WI38 (cell line): ENCODE results near the gene KCNK5.

Experiments
- H3K4me3 ChIP-seq: 2 replicates; pipeline ENCODE4 v1.5.1; 2011; ENCODE audit warnings: low read depth, mild to moderate bottlenecking, control low read depth, low read length
- CTCF ChIP-seq: IDR thresholded peaks from 2 replicates; pipeline ENCODE4 v1.5.1; 2012; ENCODE audit warnings: low read depth, mild to moderate bottlenecking, control low read depth, low read length

KCNK5 gene

GRCh38 chr6:39217177-39217864, 12.0 kb downstream of the KCNK5 start:
- TF ChIP-seq CTCF: no peak
- no peak overlapping the region for H3K4me3 ChIP-seq

- no peak overlapping the region for H3K4me3 ChIP-seq
- no peak for TF ChIP-seq CTCF
These were observed 13.6 kb downstream of the KCNK5 start for GRCh38 chr6:39215640-39216158.

- TF ChIP-seq CTCF: no peak
- no peak overlapping the region for H3K4me3 ChIP-seq
These were observed 14.2 kb downstream of the KCNK5 start for GRCh38 chr6:39214846-39215639.

GRCh38 chr6:39214120-39214813, 15.0 kb downstream of the KCNK5 start:
- no peak overlapping the region for H3K4me3 ChIP-seq
- TF ChIP-seq CTCF: no peak

- no peak for TF ChIP-seq CTCF
- H3K4me3 ChIP-seq: no peak overlapping the region
These were observed 15.9 kb downstream of the KCNK5 start for GRCh38 chr6:39213195-39213920.

GRCh38 chr6:39211183-39211582, 18.1 kb downstream of the KCNK5 start:
- TF ChIP-seq CTCF: no peak
- no peak overlapping the region for H3K4me3 ChIP-seq
